ENCODE measurements around the gene IFNB1. TPM values are rescaled to one million over a fixed set of nuclear protein-coding genes. Genes with fewer than 3 reads are reported as not detected.

Gene IFNB1
- total RNA-seq, 1 donor = 7.8 TPM

DNA sequence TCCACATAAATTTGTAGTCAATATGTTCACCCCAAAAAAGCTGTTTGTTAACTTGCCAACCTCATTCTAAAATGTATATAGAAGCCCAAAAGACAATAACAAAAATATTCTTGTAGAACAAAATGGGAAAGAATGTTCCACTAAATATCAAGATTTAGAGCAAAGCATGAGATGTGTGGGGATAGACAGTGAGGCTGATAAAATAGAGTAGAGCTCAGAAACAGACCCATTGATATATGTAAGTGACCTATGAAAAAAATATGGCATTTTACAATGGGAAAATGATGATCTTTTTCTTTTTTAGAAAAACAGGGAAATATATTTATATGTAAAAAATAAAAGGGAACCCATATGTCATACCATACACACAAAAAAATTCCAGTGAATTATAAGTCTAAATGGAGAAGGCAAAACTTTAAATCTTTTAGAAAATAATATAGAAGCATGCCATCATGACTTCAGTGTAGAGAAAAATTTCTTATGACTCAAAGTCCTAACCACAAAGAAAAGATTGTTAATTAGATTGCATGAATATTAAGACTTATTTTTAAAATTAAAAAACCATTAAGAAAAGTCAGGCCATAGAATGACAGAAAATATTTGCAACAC is 6.6 kb upstream of the IFNB1 start:
- Histone ChIP-seq H3K4me1 (ENCODE audit: insufficient read depth, low read length) (peaks cover 10% of the 10 kb centered on the region), H3K27me3 (ENCODE audit: insufficient read depth, low read length) (no peaks in the 10 kb centered on the region), H3K4me3 (ENCODE audit: low read length) (no peak overlapping the region), H3K9me3 (ENCODE audit: low read depth, low read length) (no peaks in the 10 kb centered on the region)

DNA sequence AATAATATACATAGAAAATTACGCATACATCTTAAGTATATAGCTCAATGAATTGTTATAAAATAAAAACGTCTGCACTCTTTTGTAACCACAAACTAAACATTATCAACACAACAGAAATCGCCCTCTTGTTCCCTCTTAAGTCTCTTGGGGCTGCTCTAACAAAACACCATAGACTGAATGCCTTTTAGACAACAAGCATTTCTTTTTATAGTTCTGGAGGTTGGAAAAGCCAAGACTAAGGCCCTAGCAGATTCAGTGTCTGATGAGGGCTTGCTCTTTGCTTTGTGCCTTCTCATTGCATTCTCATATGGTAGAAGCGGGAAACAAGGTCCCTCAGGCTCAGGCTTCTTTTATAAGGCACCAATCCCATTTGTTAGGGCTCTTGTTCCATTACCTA is 4.9 kb upstream of the IFNB1 start:
- no peak overlapping the region for H3K4me3 ChIP-seq (ENCODE audit: low read length)

DNA sequence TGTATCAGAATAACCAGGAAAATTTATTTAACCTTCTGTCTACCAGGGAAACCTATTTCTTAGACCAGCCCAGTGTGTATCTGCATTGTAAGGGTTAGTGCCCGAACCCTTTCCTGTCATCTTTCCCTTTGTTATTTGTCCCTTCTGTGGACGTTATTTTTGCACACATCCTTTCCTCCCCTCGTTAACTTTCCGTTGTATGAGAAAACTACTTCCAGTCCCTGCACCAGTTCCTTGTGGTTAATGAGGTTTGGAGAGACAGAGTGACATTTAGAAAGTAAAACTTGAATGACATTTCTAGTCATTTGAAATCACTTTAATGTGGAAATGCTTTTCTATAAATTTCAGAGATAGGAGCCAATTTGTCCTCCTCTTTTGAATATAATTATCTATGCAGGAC is 4.3 kb upstream of the IFNB1 start:
- Histone ChIP-seq H3K9me3 (ENCODE audit: low read depth, low read length) (no peaks in the 10 kb centered on the region), H3K4me3 (ENCODE audit: low read length) (no peak overlapping the region), H3K27me3 (ENCODE audit: insufficient read depth, low read length) (no peaks in the 10 kb centered on the region), H3K4me1 (ENCODE audit: insufficient read depth, low read length) (peaks cover 22% of the 10 kb centered on the region)

More for the DNA sequence above, 4.9 kb upstream of the IFNB1 start:
- no peaks in the 10 kb centered on the region for H3K27me3 ChIP-seq (ENCODE audit: insufficient read depth, low read length)
- H3K9me3 ChIP-seq (ENCODE audit: low read depth, low read length) = no peaks in the 10 kb centered on the region
- peaks cover 20% of the 10 kb centered on the region for H3K4me1 ChIP-seq (ENCODE audit: insufficient read depth, low read length)

DNA sequence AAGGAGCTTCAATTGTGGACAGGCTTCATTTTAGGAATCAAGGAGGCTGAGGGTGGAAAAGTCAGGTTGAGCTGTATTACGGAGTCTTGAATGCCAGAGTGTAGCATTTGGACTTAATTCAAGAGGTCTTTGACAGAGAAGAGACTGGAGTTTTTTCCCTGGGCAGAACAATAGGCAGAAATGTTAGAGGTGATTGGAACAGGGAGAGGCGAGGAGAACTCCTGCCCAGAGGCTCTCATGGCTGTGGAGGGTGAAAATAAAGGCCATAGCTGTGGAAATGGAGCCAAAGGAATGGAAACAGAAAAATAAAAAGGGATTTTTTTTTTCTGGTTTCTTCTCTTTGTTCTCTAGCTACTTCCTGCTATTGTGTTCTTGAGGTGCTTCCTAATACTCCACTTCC is 3.7 kb upstream of the IFNB1 start:
- Histone ChIP-seq H3K4me3 (ENCODE audit: low read length) (no peak overlapping the region), H3K27me3 (ENCODE audit: insufficient read depth, low read length) (no peaks in the 10 kb centered on the region), H3K9me3 (ENCODE audit: low read depth, low read length) (no peaks in the 10 kb centered on the region), H3K4me1 (ENCODE audit: insufficient read depth, low read length) (peaks cover 22% of the 10 kb centered on the region)

DNA sequence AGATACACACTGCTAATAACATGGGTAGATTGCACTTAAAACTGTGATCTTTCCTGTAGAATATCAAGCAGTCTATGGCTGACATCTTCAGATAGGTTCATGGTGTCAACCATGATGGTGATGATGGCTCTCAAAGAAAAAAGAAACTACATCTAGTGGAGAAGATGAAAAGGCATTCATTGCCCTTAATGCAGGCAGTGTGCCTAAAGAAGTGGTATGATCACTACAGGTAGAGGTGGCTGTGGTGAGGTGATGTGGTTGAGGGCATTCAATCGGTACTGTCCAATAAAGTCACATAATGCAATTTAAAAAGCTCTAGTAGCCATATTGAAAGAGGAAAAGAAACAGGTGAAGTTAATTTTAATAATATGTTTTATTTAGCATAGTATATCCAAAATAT is 3.1 kb upstream of the IFNB1 start:
- Histone ChIP-seq H3K9me3 (ENCODE audit: low read depth, low read length) (no peaks in the 10 kb centered on the region), H3K4me1 (ENCODE audit: insufficient read depth, low read length) (peaks cover 22% of the 10 kb centered on the region), H3K27me3 (ENCODE audit: insufficient read depth, low read length) (no peaks in the 10 kb centered on the region), H3K4me3 (ENCODE audit: low read length) (no peak overlapping the region)

DNA sequence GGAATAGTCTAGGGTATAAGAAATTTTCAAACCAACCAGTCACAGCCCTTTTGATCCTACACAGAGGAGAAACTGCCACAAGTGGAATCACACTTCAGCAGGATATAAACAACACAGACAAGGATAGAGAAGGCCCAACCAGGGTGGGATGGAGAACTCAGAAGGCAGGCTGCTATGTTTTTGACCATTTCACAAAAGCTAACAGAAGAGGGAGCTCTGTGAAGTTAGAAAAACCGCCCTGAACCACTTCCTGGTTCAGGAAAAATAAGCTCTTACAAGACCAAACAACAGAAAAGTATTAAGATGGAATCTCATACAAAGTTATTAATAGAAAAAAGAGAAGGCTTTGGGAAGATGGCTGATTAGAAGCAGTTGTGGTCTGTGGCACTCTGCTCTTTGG is 960 bp upstream of the IFNB1 start:
- H3K4me3 ChIP-seq (ENCODE audit: low read length) = no peak overlapping the region
- peaks cover 22% of the 10 kb centered on the region for H3K4me1 ChIP-seq (ENCODE audit: insufficient read depth, low read length)
- no peaks in the 10 kb centered on the region for H3K9me3 ChIP-seq (ENCODE audit: low read depth, low read length)
- H3K27me3 ChIP-seq (ENCODE audit: insufficient read depth, low read length) = no peaks in the 10 kb centered on the region

DNA sequence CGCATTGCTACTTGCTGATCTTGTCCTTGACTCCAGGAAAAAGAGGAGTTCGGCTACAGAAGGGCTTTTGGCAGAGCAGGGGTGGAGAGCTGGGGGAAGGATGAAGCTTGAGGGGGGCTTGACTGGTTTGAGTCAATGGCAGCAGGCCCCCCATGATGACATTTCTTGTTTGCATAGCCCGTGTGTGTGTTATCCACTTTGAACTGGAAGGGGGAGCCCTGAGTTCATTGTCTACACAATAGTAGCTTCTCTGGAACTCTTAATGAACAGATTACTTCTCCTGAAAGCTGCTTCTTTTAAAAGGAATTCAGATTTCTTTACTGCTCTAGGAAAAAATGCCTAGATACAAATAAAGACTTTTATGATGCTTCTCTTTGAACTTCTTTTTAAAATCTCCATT is 2.3 kb downstream of the IFNB1 start:
- Histone ChIP-seq H3K27me3 (ENCODE audit: insufficient read depth, low read length) (no peaks in the 10 kb centered on the region), H3K9me3 (ENCODE audit: low read depth, low read length) (no peaks in the 10 kb centered on the region), H3K4me3 (ENCODE audit: low read length) (no peak overlapping the region), H3K4me1 (ENCODE audit: insufficient read depth, low read length) (peaks cover 12% of the 10 kb centered on the region)

DNA sequence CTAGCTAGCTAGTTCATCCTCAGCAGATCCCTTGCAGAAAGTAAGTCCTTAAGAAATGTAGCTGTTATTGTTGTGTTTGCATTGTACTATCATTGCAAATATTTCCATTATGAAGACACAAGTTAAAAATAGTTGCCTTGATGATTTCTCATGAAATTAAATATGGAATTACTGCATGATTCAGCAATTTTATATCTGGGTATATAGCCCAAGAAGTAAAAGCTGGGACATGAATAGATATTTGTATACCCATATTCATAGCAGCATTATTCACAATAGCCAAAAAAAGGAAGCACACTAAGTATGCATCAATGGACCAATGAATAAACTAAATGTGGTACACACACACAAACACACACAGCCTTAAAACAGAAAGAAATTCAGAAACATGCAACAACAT is 6.8 kb downstream of the IFNB1 start:
- H3K9me3 ChIP-seq (ENCODE audit: low read depth, low read length) = no peaks in the 10 kb centered on the region
- H3K27me3 ChIP-seq (ENCODE audit: insufficient read depth, low read length) = no peaks in the 10 kb centered on the region
- H3K4me3 ChIP-seq (ENCODE audit: low read length) = no peak overlapping the region
- H3K4me1 ChIP-seq (ENCODE audit: insufficient read depth, low read length) = no peaks in the 10 kb centered on the region

DNA sequence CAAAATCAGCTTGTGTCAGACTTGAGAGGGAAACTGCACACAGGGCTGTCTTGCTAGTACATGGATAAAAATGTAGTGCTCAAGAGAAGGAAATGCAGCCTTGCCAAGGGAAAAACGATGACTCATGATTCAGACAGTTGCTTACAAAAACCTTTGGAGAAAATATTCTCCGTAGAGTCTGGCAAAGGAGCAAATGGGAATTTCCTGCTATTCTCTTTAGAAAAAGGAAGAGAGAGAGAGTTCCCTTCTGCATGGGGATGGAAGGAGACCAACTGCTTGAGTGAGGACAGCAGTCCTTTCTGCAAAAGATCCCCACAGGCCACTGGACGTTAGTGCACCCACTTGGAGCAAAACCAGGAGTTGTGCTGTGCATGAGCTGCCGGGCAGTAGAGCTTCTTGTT is 7.6 kb downstream of the IFNB1 start:
- no peaks in the 10 kb centered on the region for H3K4me1 ChIP-seq (ENCODE audit: insufficient read depth, low read length)
- H3K9me3 ChIP-seq (ENCODE audit: low read depth, low read length) = no peaks in the 10 kb centered on the region
- no peaks in the 10 kb centered on the region for H3K27me3 ChIP-seq (ENCODE audit: insufficient read depth, low read length)
- no peak overlapping the region for H3K4me3 ChIP-seq (ENCODE audit: low read length)

DNA sequence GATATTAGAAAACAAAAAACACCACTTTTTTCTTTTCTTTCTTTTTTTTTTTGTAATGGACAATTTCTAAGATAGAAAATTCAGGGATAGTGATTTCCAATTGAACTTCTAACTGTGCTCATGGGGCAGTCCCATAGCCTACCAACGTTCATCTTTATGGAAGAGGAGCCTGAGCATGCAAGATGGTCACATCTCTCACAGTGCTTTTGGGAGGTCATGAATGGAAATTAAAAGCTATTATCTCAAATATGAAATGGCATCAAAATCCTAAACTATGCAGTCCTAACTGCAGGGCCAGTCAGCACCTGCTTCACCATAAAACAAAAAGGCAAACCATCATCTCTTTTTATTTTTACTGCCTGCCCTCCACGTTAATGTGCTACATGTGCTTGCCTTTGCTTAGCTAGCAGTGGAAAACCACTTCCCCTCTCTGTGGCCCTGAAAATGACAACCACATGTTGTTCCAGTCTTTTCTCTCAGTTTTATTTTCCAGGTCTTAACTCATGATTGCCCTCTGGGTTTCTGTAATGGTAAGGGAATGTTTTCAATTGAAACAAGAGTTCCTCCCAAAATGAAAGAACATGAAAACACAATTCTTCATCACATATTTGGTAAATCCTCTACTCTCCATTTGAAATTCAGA is 16.7 kb downstream of the IFNB1 start:
- no peaks in the 10 kb centered on the region for H3K27me3 ChIP-seq (ENCODE audit: insufficient read depth, low read length)
- H3K4me1 ChIP-seq (ENCODE audit: insufficient read depth, low read length) = peaks cover 3% of the 10 kb centered on the region
- H3K9me3 ChIP-seq (ENCODE audit: low read depth, low read length) = no peaks in the 10 kb centered on the region
- H3K4me3 ChIP-seq (ENCODE audit: low read length) = no peak overlapping the region

DNA sequence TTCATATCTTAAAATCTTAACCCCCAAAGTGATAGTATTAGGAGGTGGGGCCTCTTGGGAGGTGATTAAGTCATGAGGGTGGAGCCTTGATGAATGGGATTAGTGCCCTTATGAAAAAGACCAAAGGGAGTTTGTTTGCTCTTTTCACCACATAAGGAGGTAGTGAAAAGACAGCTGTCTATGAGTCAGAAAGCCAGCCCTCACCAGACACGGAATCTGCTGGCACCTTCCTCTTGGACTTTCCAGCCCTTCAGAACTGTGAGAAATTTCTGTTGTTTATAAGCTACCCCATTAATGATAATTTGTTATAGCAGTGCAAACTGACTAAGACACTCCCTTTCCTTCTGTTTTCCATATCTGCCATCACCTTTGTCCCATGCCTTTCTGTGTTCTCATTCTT is 20.8 kb downstream of the IFNB1 start:
- H3K4me1 ChIP-seq (ENCODE audit: insufficient read depth, low read length) = peaks cover 3% of the 10 kb centered on the region
- H3K4me3 ChIP-seq (ENCODE audit: low read length) = no peak overlapping the region
- no peaks in the 10 kb centered on the region for H3K27me3 ChIP-seq (ENCODE audit: insufficient read depth, low read length)
- H3K9me3 ChIP-seq (ENCODE audit: low read depth, low read length) = no peaks in the 10 kb centered on the region

DNA sequence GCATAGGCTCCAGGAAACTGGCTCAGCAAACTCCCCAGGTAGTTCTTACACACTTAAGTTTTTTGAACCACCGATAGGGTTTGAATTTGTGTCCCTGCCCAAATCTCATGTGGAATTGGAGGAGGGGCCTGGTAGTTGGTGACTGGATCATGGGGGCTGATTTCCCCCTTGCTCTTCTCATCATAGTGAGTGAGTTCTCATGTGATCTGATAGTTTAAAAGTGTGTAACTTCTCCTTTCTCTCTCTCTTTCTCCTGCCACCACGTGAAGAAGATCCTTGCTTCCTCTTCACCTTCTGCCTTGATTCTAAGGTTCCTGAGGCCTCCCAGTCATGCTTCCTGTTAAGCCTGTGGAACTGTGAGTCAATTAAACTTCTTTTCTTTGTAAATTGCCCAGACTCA is 23.9 kb downstream of the IFNB1 start:
- no peaks in the 10 kb centered on the region for H3K27me3 ChIP-seq (ENCODE audit: insufficient read depth, low read length)

DNA sequence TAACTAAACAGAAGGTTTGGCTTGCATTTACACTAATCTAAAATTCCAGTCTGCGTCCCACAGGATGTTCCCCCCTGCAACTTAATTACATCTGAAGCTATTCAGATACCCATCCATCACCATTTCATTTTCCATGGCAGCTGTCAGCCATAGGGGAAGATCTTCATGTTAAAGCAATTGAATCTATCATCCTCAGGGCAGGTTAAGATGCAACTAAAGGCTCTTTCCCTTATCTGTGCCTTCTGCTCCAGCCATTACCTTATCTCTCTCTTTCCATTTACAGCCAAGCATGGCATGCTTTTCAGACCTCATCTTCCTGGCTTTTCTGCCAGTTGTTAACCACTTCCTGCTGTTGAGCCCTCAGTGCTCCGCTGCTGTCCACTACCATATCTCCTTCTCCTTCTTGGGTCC is 30.5 kb downstream of the IFNB1 start:
- no peaks in the 10 kb centered on the region for H3K9me3 ChIP-seq (ENCODE audit: low read depth, low read length)
- no peak overlapping the region for H3K4me3 ChIP-seq (ENCODE audit: low read length)
- peaks cover 6% of the 10 kb centered on the region for H3K4me1 ChIP-seq (ENCODE audit: insufficient read depth, low read length)
- H3K27me3 ChIP-seq (ENCODE audit: insufficient read depth, low read length) = no peaks in the 10 kb centered on the region

More for the DNA sequence above, 23.9 kb downstream of the IFNB1 start:
- no peak overlapping the region for H3K4me3 ChIP-seq (ENCODE audit: low read length)
- no peaks in the 10 kb centered on the region for H3K9me3 ChIP-seq (ENCODE audit: low read depth, low read length)
- H3K4me1 ChIP-seq (ENCODE audit: insufficient read depth, low read length) = no peaks in the 10 kb centered on the region

DNA sequence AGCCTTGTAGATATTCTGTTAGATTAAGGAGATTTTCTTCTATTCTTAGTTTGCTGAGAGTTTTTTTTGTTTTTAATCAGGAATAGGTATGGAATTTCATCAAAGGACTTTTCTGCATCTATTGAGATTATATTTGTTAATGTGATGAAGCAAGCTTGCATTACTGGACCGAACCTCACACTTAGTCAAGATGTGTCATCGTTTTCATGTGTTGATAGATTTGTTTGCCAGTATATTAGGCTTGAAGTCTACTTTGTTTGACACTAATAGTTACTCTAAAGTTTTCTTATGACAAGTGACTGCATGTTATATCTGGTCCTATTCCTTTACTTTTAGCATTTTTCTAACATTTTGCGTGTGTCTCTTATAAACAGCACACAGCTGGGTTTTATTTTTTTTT is 33.9 kb downstream of the IFNB1 start:
- H3K4me1 ChIP-seq (ENCODE audit: insufficient read depth, low read length) = peaks cover 6% of the 10 kb centered on the region
- no peaks in the 10 kb centered on the region for H3K9me3 ChIP-seq (ENCODE audit: low read depth, low read length)
- no peaks in the 10 kb centered on the region for H3K27me3 ChIP-seq (ENCODE audit: insufficient read depth, low read length)
- H3K4me3 ChIP-seq (ENCODE audit: low read length) = no peak overlapping the region

DNA sequence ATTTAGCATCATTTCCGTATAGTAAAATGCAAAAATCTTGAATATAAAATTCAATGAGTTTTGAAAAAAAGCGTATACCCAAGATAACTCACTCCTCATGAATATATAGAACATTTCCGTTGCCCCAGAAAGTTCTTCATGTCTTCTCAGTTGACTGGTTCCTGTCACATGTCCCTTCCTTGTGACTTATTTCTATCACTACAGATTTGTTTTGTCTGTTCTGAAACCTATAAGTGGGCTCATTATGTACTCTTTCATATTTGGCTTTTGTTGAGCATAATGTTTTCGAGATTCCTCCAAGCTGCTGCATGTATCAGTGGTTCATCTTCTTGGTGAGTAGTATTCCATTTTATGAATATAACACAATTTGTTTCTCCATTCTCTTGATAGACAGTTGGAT is 35.3 kb downstream of the IFNB1 start:
- Histone ChIP-seq H3K4me3 (ENCODE audit: low read length) (no peak overlapping the region), H3K4me1 (ENCODE audit: insufficient read depth, low read length) (peaks cover 3% of the 10 kb centered on the region)

DNA sequence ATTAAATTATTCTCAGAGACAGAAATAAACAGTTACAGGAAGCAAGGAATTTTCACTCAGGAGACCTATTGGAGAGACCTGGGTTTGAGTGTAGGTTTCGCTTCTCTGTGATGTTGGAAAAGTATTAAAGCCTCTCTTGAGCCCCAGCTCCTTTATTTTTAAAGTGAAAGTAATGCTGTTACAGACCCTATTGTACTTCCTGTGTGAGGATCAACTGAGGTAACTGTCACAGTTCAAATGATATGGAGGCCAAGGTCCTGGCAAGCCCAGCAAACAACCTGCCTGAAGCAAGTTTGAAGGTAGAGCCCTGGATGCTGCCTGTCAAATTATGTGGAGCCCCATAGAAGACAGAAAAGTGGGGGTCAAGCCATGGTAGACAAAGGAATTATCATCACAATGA is 38.4 kb downstream of the IFNB1 start:
- H3K27me3 ChIP-seq (ENCODE audit: insufficient read depth, low read length) = no peaks in the 10 kb centered on the region
- H3K9me3 ChIP-seq (ENCODE audit: low read depth, low read length) = no peaks in the 10 kb centered on the region
- no peak overlapping the region for H3K4me3 ChIP-seq (ENCODE audit: low read length)
- no peaks in the 10 kb centered on the region for H3K4me1 ChIP-seq (ENCODE audit: insufficient read depth, low read length)

More for the DNA sequence above, 35.3 kb downstream of the IFNB1 start:
- Histone ChIP-seq H3K27me3 (ENCODE audit: insufficient read depth, low read length) (no peaks in the 10 kb centered on the region), H3K9me3 (ENCODE audit: low read depth, low read length) (no peaks in the 10 kb centered on the region)

All from mononuclear cell (primary cell).